ENCODE results near the gene DGKI. TPM values are rescaled to one million over a fixed set of nuclear protein-coding genes. Genes with fewer than 3 reads are reported as not detected.

DGKI gene
- total RNA-seq, 1 experiment from 2014 or later = 0.15 TPM

GRCh38 chr7:137732168-137732567 is 114.6 kb downstream of the DGKI start (continued):
- TF ChIP-seq MAX (IDR thresholded peaks at IDR 0.05) (no peak), POLR2A (IDR thresholded peaks at IDR 0.05; ENCODE audit: borderline replicate concordance, extremely low read depth, insufficient read depth, insufficient read length) (no peak), REST (IDR thresholded peaks at IDR 0.05; ENCODE audit: low read depth) (no peak)

GRCh38 chr7:137731436-137731835 is 115.3 kb downstream of the DGKI start:
- BruUV-seq (replicated peaks) = no TSS peak
- no peak overlapping the region for H3K27ac ChIP-seq (ENCODE audit: low read depth, low read length)
- intact Hi-C loops (cut with micrococcal nuclease) = no loop called here
- no peaks in the 10 kb centered on the region for H3K79me2 ChIP-seq (ENCODE audit: insufficient read depth, low read length)
- H3K4me2 ChIP-seq (ENCODE audit: low read length) = no peak overlapping the region
- ChIA-PET RAD21 (ENCODE audit: low non-redundant PET in 1 of 2, low total read pairs in 2 of 2, uncharacterized antibody in 2 of 2, unreplicated experiment in 2 of 2) (no interaction called here), CTCF (no interaction called here), POLR2A (no interaction called here)
- H3K4me3 ChIP-seq (replicated peaks in 1 of 2; ENCODE audit: low read depth in 1 of 2, low read length in 2 of 2) = no peak overlapping the region
- H3K9me2 ChIP-seq (ENCODE audit: insufficient read depth) = no peaks in the 10 kb centered on the region
- no peak overlapping the region for H3K9ac ChIP-seq (ENCODE audit: low read length)
- H3K4me1 ChIP-seq (ENCODE audit: control insufficient read depth in 1 of 2, insufficient read depth in 2 of 2, low read length in 2 of 2) = no peaks in the 10 kb centered on the region
- no peak for ATAC-seq
- H4K20me1 ChIP-seq (ENCODE audit: insufficient read depth) = no peaks in the 10 kb centered on the region
- no peaks in the 10 kb centered on the region for H3K9me3 ChIP-seq (ENCODE audit: control insufficient read depth in 1 of 2, insufficient read depth in 1 of 2, low read depth in 1 of 2, low read length in 2 of 2)
- H3K27me3 ChIP-seq (ENCODE audit: insufficient read depth, low read length) = peaks cover 15% of the 10 kb centered on the region; the same call in 1 of the 2 replicates
- H2AFZ ChIP-seq (ENCODE audit: low read depth, low read length, poor library complexity, severe bottlenecking) = no peak overlapping the region
- no peak for DNase-seq (ENCODE audit: low read depth, low spot score)
- H3K36me3 ChIP-seq (ENCODE audit: control insufficient read depth in 1 of 2, insufficient read depth in 2 of 2, low read length in 2 of 2) = no peaks in the 10 kb centered on the region
- no peak for TF ChIP-seq TCF7L2 (IDR thresholded peaks at IDR 0.05; ENCODE audit: borderline replicate concordance, extremely low read depth, insufficient read depth, insufficient read length)
- TF ChIP-seq ZBTB33 (IDR thresholded peaks at IDR 0.05; ENCODE audit: extremely low read depth, insufficient replicate concordance, low read length) = no peak
- TF ChIP-seq CTCF (IDR thresholded peaks at IDR 0.05 in 2 of 3, conservative IDR thresholded peaks at IDR 0.05 in 1 of 3; ENCODE audit: borderline replicate concordance in 1 of 3, insufficient read depth in 1 of 3, low read depth in 2 of 3, low read length in 2 of 3) = no peak
- no peak for TF ChIP-seq POLR2A (IDR thresholded peaks at IDR 0.05; ENCODE audit: borderline replicate concordance, extremely low read depth, insufficient read depth, insufficient read length)
- no peak for TF ChIP-seq SP1 (IDR thresholded peaks at IDR 0.05; ENCODE audit: low read depth)
- no peak for TF ChIP-seq RAD21 (IDR thresholded peaks at IDR 0.05; ENCODE audit: low read depth)
- TF ChIP-seq MAX (IDR thresholded peaks at IDR 0.05) = no peak
- TF ChIP-seq ZFX (IDR thresholded peaks at IDR 0.05) = no peak
- no peak for TF ChIP-seq POLR2AphosphoS5 (IDR thresholded peaks at IDR 0.05; ENCODE audit: low read depth, low read length)
- TF ChIP-seq FOSL1 (IDR thresholded peaks at IDR 0.05; ENCODE audit: low read depth) = no peak
- TF ChIP-seq REST (IDR thresholded peaks at IDR 0.05; ENCODE audit: low read depth) = no peak
- no peak for TF ChIP-seq EZH2phosphoT487 (IDR thresholded peaks at IDR 0.05; ENCODE audit: borderline replicate concordance)

All from HCT116 (cell line).